Measurements from ENCODE around the gene FBXL14. TPM values are rescaled to one million over a fixed set of nuclear protein-coding genes. Genes with fewer than 3 reads are reported as not detected.

Gene FBXL14
- polyA plus RNA-seq, 1 of the 3 experiments (the other 2 are of a cell fraction): 11.3 TPM

- Histone ChIP-seq H3K9me3 (no peaks in the 10 kb centered on the region), H3K4me1 (ENCODE audit: control insufficient read depth in 1 of 2, insufficient read depth in 2 of 2, low read depth in 1 of 2, low read length in 1 of 2) (peaks cover 30 to 33% of the 10 kb centered on the region in 2 experiments), H3K36me3 (replicated peaks in 1 of 2; ENCODE audit: control insufficient read depth in 1 of 2, insufficient read depth in 2 of 2, low read length in 1 of 2) (peaks cover 10 to 14% of the 10 kb centered on the region in 2 experiments), H3F3A (replicated peaks; ENCODE audit: insufficient read depth) (peaks cover 24% of the 10 kb centered on the region), H3K9me2 (no peaks in the 10 kb centered on the region), H4K20me1 (ENCODE audit: insufficient read depth) (peaks cover 42% of the 10 kb centered on the region), H3K27me3 (ENCODE audit: insufficient read depth) (no peaks in the 10 kb centered on the region), H3K9ac (peak overlapping the region; percentile 61; the same call in 1 of the 2 replicates), H3K4me2 (peak overlapping the region; percentile 99), H3K79me2 (ENCODE audit: insufficient read depth) (peaks cover 92% of the 10 kb centered on the region), H3K27ac (ENCODE audit: low read depth in 2 of 2, low read length in 1 of 2) (peak overlapping the region in 1 of 2 experiments; percentile 38; a peak in 2 of 4 replicates), H3K4me3 (ENCODE audit: low read depth in 2 of 2, low read length in 1 of 2) (peak overlapping the region; percentile 25 to 80; a peak in 2 of 4 replicates), H2AFZ (ENCODE audit: low read depth) (no peak overlapping the region)
- no peak for TF ChIP-seq GABPA (IDR thresholded peaks at IDR 0.05; ENCODE audit: low read depth)
- no peak for TF ChIP-seq RAD21 (IDR thresholded peaks at IDR 0.05; ENCODE audit: low read length)
- TF ChIP-seq RXRA (IDR thresholded peaks at IDR 0.05; ENCODE audit: borderline replicate concordance, low read depth): no peak
- TF ChIP-seq POLR2AphosphoS5 (IDR thresholded peaks at IDR 0.05; ENCODE audit: low read depth, low read length): no peak
- no peak for TF ChIP-seq EP300 (IDR thresholded peaks at IDR 0.05; ENCODE audit: borderline replicate concordance in 1 of 2, low read depth in 1 of 2, low read length in 1 of 2)
- TF ChIP-seq, protein P1, sequence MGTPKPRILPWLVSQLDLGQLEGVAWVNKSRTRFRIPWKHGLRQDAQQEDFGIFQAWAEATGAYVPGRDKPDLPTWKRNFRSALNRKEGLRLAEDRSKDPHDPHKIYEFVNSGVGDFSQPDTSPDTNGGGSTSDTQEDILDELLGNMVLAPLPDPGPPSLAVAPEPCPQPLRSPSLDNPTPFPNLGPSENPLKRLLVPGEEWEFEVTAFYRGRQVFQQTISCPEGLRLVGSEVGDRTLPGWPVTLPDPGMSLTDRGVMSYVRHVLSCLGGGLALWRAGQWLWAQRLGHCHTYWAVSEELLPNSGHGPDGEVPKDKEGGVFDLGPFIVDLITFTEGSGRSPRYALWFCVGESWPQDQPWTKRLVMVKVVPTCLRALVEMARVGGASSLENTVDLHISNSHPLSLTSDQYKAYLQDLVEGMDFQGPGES (IDR thresholded peaks at IDR 0.05; ENCODE audit: low read depth, low read length): no peak
- no peak for TF ChIP-seq FOSL2 (IDR thresholded peaks at IDR 0.05; ENCODE audit: borderline replicate concordance, low read depth)
- no peak for TF ChIP-seq TEAD4 (IDR thresholded peaks at IDR 0.05; ENCODE audit: borderline replicate concordance, insufficient read depth)
- no peak for TF ChIP-seq MAX (IDR thresholded peaks at IDR 0.05; ENCODE audit: low read depth)
- TF ChIP-seq, protein P2, sequence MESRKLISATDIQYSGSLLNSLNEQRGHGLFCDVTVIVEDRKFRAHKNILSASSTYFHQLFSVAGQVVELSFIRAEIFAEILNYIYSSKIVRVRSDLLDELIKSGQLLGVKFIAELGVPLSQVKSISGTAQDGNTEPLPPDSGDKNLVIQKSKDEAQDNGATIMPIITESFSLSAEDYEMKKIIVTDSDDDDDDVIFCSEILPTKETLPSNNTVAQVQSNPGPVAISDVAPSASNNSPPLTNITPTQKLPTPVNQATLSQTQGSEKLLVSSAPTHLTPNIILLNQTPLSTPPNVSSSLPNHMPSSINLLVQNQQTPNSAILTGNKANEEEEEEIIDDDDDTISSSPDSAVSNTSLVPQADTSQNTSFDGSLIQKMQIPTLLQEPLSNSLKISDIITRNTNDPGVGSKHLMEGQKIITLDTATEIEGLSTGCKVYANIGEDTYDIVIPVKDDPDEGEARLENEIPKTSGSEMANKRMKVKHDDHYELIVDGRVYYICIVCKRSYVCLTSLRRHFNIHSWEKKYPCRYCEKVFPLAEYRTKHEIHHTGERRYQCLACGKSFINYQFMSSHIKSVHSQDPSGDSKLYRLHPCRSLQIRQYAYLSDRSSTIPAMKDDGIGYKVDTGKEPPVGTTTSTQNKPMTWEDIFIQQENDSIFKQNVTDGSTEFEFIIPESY (IDR thresholded peaks at IDR 0.05; ENCODE audit: borderline replicate concordance, low read depth): no peak
- no peak for TF ChIP-seq TAF1 (IDR thresholded peaks at IDR 0.05; ENCODE audit: borderline replicate concordance, low read depth, low read length)
- no peak for TF ChIP-seq CTCF (IDR thresholded peaks at IDR 0.05)
- TF ChIP-seq, protein P3, sequence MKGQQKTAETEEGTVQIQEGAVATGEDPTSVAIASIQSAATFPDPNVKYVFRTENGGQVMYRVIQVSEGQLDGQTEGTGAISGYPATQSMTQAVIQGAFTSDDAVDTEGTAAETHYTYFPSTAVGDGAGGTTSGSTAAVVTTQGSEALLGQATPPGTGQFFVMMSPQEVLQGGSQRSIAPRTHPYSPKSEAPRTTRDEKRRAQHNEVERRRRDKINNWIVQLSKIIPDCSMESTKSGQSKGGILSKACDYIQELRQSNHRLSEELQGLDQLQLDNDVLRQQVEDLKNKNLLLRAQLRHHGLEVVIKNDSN (IDR thresholded peaks at IDR 0.05; ENCODE audit: borderline replicate concordance, low read depth): no peak
- no peak for TF ChIP-seq NRF1 (IDR thresholded peaks at IDR 0.05; ENCODE audit: low read depth, low read length)
- no peak for TF ChIP-seq FOXJ3 (CRISPR knock-in tag; IDR thresholded peaks at IDR 0.05)
- no peak for TF ChIP-seq MXI1 (IDR thresholded peaks at IDR 0.05; ENCODE audit: low read depth, low read length)
- TF ChIP-seq NFIC (IDR thresholded peaks at IDR 0.05; ENCODE audit: borderline replicate concordance): no peak
- TF ChIP-seq ELF1 (IDR thresholded peaks at IDR 0.05): no peak
- no peak for TF ChIP-seq YY1 (IDR thresholded peaks at IDR 0.05; ENCODE audit: low read depth)
- POLR2A ChIA-PET: interaction anchor here (3.1 kb wide), 1 partner anchor 39 kb away, joined by 11 read pairs; the partner anchor contains the start of gene WNT5B
- no peak for DNase-seq
- CTCF ChIA-PET: interaction anchor here (0.6 to 4.2 kb wide), 6 partner anchors 8 to 1628 kb away, joined by 3 to 38 read pairs (median 11); partner anchors contain the start of genes RAD52 and WNT5B
- 53% methylated on average over 3 of the region's 3 CpGs for WGBS (ENCODE audit: low lambda C conversion rate)
Observed at GRCh38 chr12:1591034-1591433, 3.3 kb downstream of the FBXL14 start.
